Measurements from ENCODE around the gene WDFY3.

- TF ChIP-seq CTCF (IDR thresholded peaks at IDR 0.05; ENCODE audit: poor library complexity), result no peak
- TF ChIP-seq EZH2 (IDR thresholded peaks at IDR 0.05; ENCODE audit: borderline replicate concordance), result no peak
Observed at GRCh38 chr4:84936123-84936522, 30.4 kb downstream of the WDFY3 start.

Measured in hepatocyte (in vitro differentiated cells).